GM13977 (cell line): ENCODE results near the gene CNOT9.

Experiments used
- DNase-seq: peaks from one replicate; pipeline ENCODE4 v3.0.0; 2012; ENCODE audit warnings: low spot score
- in situ Hi-C: fragments of 300-500 bp; cut with MboI; formaldehyde crosslinking; loops from one replicate; pipeline ENCODE4 v1.12.0; 2022; ENCODE audit warnings: low sequenced_read_pairs, low pct_unique_long_range_greater_than_20kb, mixed read lengths, inconsistent platforms; ENCODE audit not compliant: unreplicated experiment
- TF ChIP-seq, protein P1 (sequence below): IDR thresholded peaks from 2 replicates; pipeline ENCODE4 v1.5.1; 2012; ENCODE audit warnings: mild to moderate bottlenecking, control low read depth; ENCODE audit not compliant: insufficient read depth; ENCODE audit errors: extremely low read depth, missing control alignments

CNOT9 gene

DNA sequence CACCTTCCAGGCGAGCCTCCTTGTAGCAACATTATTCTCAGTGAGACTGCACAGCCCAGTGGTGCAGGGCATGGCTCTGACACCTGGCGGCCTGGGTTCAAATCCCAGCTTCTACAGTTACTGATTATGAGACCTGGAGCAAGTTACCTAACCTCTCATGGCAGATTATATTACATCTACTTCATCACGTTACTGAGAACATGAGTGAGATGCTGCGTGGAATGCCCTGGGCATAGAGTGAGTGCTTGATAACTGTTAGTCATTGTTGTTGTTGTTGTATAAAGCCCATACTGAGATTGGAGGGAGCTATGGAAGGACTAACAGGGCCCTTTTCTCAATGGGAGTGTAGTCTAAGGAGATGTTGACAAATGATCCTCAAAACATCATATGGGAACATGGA is 57.7 kb downstream of the CNOT9 start:
- TF ChIP-seq, protein P1, sequence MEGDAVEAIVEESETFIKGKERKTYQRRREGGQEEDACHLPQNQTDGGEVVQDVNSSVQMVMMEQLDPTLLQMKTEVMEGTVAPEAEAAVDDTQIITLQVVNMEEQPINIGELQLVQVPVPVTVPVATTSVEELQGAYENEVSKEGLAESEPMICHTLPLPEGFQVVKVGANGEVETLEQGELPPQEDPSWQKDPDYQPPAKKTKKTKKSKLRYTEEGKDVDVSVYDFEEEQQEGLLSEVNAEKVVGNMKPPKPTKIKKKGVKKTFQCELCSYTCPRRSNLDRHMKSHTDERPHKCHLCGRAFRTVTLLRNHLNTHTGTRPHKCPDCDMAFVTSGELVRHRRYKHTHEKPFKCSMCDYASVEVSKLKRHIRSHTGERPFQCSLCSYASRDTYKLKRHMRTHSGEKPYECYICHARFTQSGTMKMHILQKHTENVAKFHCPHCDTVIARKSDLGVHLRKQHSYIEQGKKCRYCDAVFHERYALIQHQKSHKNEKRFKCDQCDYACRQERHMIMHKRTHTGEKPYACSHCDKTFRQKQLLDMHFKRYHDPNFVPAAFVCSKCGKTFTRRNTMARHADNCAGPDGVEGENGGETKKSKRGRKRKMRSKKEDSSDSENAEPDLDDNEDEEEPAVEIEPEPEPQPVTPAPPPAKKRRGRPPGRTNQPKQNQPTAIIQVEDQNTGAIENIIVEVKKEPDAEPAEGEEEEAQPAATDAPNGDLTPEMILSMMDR = no peak
- in situ Hi-C loops = no loop called here
- no peak for DNase-seq

DNA sequence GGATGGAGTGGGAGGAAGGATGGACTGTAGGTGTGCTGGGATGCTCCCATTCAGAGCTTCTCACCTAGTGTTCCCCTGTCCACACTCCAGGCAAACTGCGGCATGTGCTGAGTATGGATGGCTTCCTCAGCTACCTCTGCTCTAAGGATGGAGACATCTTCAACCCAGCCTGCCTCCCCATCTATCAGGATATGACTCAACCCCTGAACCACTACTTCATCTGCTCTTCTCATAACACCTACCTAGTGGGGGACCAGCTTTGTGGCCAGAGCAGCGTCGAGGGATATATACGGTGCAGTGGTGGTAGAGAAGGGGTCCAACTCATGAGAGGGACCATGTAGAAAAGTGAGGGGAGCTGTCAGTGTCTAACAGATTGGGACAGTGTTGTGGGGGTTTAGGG is 59.3 kb downstream of the CNOT9 start:
- in situ Hi-C loops = no loop called here

DNA sequence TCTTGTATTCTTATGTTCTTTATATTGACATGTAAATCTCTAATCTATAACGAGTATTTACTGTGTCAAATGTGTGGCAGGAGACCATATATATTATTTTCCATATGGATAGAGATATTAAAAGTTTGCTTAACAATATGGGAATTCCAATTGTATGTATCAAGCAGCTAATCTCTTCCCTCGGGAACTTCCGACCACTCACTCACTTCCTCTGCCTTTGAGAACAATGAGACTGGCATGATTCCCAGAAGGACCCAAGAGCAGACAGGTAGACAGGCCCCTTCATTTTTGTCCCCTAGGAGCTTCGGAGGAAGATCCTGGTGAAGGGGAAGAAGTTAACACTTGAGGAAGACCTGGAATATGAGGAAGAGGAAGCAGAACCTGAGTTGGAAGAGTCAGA is 63.2 kb downstream of the CNOT9 start:
- in situ Hi-C loops = no loop called here
- TF ChIP-seq, protein P1 = no peak
- no peak for DNase-seq

More for the DNA sequence above, 59.3 kb downstream of the CNOT9 start:
- no peak for DNase-seq
- TF ChIP-seq, protein P1 = no peak

DNA sequence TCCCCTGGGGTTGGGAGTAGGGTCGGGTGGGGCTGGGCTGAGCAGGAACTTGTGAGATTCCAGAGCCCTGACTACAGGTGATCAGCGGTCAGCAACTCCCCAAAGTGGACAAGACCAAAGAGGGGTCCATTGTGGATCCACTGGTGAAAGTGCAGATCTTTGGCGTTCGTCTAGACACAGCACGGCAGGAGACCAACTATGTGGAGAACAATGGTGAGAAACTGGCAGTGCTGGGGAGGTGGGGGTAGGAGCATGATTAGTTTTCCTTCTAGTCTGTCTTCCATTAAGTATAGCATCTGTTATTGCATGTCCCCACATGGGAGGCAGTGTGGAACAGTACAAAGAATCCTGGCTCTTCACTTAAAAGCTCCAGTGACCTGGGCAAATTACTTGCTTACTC is 67.1 kb downstream of the CNOT9 start:
- in situ Hi-C loops = no loop called here
- TF ChIP-seq, protein P1 = no peak
- no peak for DNase-seq

DNA sequence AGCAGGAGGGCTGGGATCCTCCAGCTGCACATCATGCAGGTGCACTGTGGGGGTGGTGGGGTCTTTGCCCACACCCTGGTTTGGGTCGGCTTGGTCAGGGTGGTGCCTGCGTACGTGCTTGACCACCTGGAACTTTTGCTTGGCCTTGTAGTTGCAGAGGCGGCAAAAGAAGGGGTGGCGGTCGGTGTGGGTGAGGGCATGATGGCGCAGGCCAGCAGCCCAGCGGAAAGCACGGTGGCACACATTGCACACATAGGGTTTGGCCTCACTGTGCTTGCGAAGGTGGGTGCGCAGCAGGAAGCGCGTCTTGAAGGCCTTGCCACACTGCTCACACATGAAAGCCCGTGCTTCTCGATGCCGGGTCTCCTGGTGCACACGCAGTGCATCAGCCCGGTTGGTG is 69.7 kb downstream of the CNOT9 start:
- in situ Hi-C loops = no loop called here
- TF ChIP-seq, protein P1 = no peak
- DNase-seq = no peak

DNA sequence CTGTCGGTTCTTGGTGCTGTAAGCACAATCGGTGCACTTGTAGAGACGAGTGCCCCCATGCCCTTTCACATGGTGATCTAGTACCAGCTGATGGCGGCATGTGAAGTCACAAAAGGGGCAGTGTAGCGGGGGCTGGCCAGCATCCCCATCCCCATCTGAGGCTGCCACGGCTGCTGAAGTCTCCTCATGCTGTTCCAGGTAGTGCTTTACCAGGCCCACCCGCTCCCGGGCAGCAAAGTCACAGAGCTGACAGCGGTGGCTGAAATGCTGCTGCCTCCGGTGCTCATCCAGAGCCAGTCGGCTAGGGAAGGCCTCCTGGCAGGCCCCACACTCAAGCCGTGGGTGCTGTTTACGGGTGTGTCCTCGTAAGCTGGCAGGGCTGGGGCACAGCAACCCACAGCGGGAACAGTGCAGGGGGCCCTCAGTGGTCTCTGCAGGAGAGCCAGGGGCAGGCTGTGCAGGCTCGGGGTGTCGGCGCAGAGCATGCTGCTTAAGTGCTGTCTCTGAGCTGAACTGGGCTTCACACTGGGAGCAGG is 73.5 kb downstream of the CNOT9 start:
- in situ Hi-C loops = loop anchor here (10.0 kb wide), 1 partner anchor 237 kb away; no protein-coding TSS in a partner anchor
- DNase-seq = no peak
- TF ChIP-seq, protein P1 = no peak

DNA sequence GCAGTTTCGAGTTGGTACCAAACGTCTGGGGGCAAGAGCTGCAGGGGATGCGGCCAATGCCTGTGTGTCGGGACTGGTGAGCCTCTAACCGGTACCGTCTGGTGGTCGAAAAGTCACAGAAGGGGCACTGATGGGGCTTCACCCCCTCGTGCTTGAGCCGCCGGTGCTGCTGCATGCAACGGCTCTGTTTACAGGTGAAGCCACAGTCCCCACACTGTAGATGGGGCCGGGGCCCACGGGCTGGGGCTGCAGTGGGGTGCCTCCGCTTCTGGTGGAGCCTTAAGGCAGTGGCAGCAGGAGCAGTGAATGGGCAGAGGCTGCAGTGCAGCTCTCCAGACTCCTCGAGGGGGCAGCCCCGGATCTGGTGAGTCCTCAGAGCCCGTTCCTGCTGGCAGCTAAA is 74.1 kb downstream of the CNOT9 start:
- in situ Hi-C loops = loop anchor here (10.0 kb wide), 1 partner anchor 238 kb away; no protein-coding TSS in a partner anchor
- no peak for DNase-seq
- TF ChIP-seq, protein P1 = no peak
